H1 (cell line): ENCODE results near the gene CCDC112. TPM values are rescaled to one million over a fixed set of nuclear protein-coding genes. Genes with fewer than 3 reads are reported as not detected.

Experiments used
- GTF2F1 ChIP-seq: IDR thresholded peaks from 2 replicates; pipeline ENCODE4 v1.6.1; 2012; ENCODE audit warnings: low read depth, low read length, improper control_type of control experiment, borderline replicate concordance
- RAD21 ChIP-seq, 2 experiments: IDR thresholded peaks in 1 of 2; conservative IDR thresholded peaks in 1 of 2; 2 replicates each; pipeline ENCODE4 v1.6.1; 2011; ENCODE audit warnings: low read depth in 2 of 2, low read length in 2 of 2, improper control_type of control experiment in 1 of 2, inconsistent platforms in 1 of 2, mild to moderate bottlenecking in 1 of 2, moderate library complexity in 1 of 2
- SIRT6 ChIP-seq: IDR thresholded peaks from one replicate; pipeline ENCODE4 v1.7.1; 2012; ENCODE audit warnings: low read length, inconsistent platforms
- SUZ12 ChIP-seq: fragments of 200-600 bp; sonication (generic); IDR thresholded peaks from 2 replicates; pipeline ENCODE4 v1.6.1; 2012; ENCODE audit warnings: mild to moderate bottlenecking, inconsistent platforms, low read length, moderate library complexity, mixed read lengths
- ZNF274 ChIP-seq: IDR thresholded peaks from 2 replicates; pipeline ENCODE4 v1.7.0; 2012; ENCODE audit warnings: low read length, borderline replicate concordance; ENCODE audit errors: extremely low read depth
- polyA plus RNA-seq, 7 experiments: library from polyadenylated mRNA; depleted of rRNA in 3 of 7; stranded (reverse) in 5 of 7; unstranded in 2 of 7; fragments of >200 nt in 5 of 7; fragments of 200-250 nt in 2 of 7; gene quantifications; 1 replicate in 5 of 7; 2 replicates in 1 of 7; 4 replicates in 1 of 7; pipeline versions ENCODE4 v1.2.1 to v1.2.3, GENCODE V29; 2011 to 2013; ENCODE audit warnings: missing spikeins in 2 of 7, mixed read lengths in 2 of 7
- total RNA-seq: library from RNA; stranded (reverse); fragmentation: NEBNext Ultra II Directional; extraction: Animal tissue kit (Norgen Biotek cat#: 25700); gene quantifications from 2 replicates; pipeline ENCODE4 v1.2.1, GENCODE V29; 2021
- TF ChIP-seq, protein P1 (sequence below): IDR thresholded peaks from 2 replicates; pipeline ENCODE4 v1.6.1; 2012; ENCODE audit warnings: low read length, inconsistent platforms

The CCDC112 gene
- total and polyA plus RNA-seq, 2 of the 8 experiments (the other 6 are each of a cell fraction or from before 2014, with no cell fraction given): 3.3 to 15.6 TPM

- TF ChIP-seq GTF2F1 (no peak), ZNF274 (no peak), RAD21 (IDR thresholded peaks at IDR 0.05 in 1 of 2, conservative IDR thresholded peaks at IDR 0.05 in 1 of 2; ENCODE audit: low read depth in 2 of 2, low read length in 2 of 2) (no peak), SUZ12 (no peak), SIRT6 (no peak)
- TF ChIP-seq, protein P1, sequence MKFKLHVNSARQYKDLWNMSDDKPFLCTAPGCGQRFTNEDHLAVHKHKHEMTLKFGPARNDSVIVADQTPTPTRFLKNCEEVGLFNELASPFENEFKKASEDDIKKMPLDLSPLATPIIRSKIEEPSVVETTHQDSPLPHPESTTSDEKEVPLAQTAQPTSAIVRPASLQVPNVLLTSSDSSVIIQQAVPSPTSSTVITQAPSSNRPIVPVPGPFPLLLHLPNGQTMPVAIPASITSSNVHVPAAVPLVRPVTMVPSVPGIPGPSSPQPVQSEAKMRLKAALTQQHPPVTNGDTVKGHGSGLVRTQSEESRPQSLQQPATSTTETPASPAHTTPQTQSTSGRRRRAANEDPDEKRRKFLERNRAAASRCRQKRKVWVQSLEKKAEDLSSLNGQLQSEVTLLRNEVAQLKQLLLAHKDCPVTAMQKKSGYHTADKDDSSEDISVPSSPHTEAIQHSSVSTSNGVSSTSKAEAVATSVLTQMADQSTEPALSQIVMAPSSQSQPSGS: no peak
- TF ChIP-seq, all 59 proteins: peak for 0
Measured at GRCh38 chr5:115343855-115344254, 47.4 kb upstream of the CCDC112 start (continued).
